Measurements from ENCODE around the gene ACIN1.

Gene ACIN1

DNA sequence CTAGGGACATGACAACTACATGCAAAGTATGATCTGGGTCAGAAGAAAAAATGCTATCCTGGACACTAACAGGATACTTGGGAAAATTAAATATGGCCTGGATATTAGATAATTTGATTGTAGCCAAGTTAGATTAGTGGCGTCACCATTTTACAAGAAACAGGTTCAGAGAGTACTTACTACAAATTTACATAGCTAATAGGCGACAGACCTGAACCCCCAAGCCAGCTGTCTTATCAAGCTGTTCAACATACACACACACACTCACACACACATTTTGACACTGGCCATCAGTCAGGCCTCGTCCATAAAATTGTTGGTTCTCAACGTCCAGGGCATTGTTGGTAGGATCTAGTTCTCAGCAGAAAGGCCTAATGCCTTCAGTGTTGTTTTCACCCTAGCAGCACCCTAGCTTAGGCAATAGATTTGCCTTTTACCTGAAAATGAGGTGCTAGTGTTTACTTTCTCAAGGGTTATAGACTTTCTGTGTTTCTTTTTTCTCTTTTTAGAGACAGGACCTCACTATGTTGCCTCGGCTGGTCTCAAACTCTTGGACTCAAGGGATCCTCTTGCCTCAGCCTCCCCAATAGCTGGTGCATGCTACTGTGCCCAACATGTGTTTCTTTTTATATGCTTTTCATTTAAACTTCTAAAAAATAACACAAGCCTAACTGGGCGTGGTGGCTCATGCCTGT is 81.7 kb downstream of the ACIN1 start:
- H3K4me3 Mint-ChIP-seq: no peak overlapping the region
- DNase-seq (ENCODE audit: low spot score): no peak
- no peaks in the 10 kb centered on the region for H3K27me3 Mint-ChIP-seq (ENCODE audit: low read depth)
- H3K36me3 Mint-ChIP-seq (ENCODE audit: low read depth): no peaks in the 10 kb centered on the region
- peaks cover 25% of the 10 kb centered on the region for H3K4me1 Mint-ChIP-seq (ENCODE audit: low read depth)
- H3K9me3 Mint-ChIP-seq: no peaks in the 10 kb centered on the region
- H3K27ac Mint-ChIP-seq: no peak overlapping the region

GRCh38 chr14:23009939-23010726 is 84.8 kb downstream of the ACIN1 start, which contains the start of gene C14orf93:
Gene C14orf93 (minus strand): TSS chr14:23010143. CDS start chr14:22999023, 11,120 bp downstream.
- H3K9me3 Mint-ChIP-seq: no peaks in the 10 kb centered on the region
- peaks cover 39% of the 10 kb centered on the region for H3K4me1 Mint-ChIP-seq (ENCODE audit: low read depth)
- peak; percentile 79 for DNase-seq (ENCODE audit: low spot score)
- H3K27ac Mint-ChIP-seq: peak within 1 kb of the TSS; percentile 95
- no peaks in the 10 kb centered on the region for H3K27me3 Mint-ChIP-seq (ENCODE audit: low read depth)
- H3K4me3 Mint-ChIP-seq: peak within 1 kb of the TSS; percentile 93
- H3K36me3 Mint-ChIP-seq (ENCODE audit: low read depth): no peaks in the 10 kb centered on the region

DNA sequence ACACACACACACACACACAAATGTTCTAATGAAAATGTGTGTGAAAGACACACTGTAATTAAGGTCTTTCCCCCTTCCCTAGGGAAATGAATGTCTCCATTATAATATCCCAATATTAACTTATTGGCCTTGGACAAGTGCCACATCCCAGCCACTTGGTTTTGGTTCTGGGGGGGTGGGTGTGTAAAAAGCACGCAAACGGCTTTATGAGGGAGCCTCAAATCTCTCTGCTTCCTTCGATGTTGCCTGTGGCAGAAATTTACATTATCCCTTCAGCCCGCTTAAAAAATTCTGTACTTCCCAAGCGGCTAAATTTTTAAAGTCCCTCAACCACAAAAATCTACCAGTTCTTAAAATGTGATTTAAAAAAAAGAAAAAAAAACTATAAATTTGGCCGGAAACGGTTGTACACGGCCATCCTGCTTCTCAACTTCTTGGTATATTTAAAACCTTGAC is 85.4 kb downstream of the ACIN1 start:
- Mint-ChIP-seq H3K27me3 (ENCODE audit: low read depth) (no peaks in the 10 kb centered on the region), H3K9me3 (no peaks in the 10 kb centered on the region), H3K4me1 (ENCODE audit: low read depth) (peaks cover 43% of the 10 kb centered on the region), H3K36me3 (ENCODE audit: low read depth) (no peaks in the 10 kb centered on the region), H3K4me3 (peak overlapping the region; percentile 92), H3K27ac (peak overlapping the region; percentile 94)
- no peak for DNase-seq (ENCODE audit: low spot score)

DNA sequence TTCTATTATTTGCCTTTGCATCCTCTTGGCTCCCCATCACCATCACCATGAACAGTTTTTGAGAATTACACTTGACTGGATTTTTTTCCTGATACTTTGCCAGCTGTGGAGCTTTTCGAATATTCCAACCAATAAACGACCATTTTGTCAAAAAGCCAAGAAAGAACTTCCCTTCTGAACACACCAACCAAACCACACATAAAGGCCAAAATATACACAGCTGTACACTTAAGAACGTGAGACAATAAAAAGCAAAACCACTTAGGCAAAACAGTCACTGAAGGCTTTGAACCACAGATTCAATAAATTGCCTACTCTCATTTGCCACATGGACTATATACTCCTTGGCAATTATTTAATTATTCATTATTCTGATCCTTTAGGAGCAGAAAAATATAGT is 86.1 kb downstream of the ACIN1 start:
- DNase-seq (ENCODE audit: low spot score): no peak
- H3K9me3 Mint-ChIP-seq: no peaks in the 10 kb centered on the region
- peaks cover 43% of the 10 kb centered on the region for H3K4me1 Mint-ChIP-seq (ENCODE audit: low read depth)
- H3K27me3 Mint-ChIP-seq (ENCODE audit: low read depth): no peaks in the 10 kb centered on the region
- peak overlapping the region; percentile 75 for H3K27ac Mint-ChIP-seq
- H3K4me3 Mint-ChIP-seq: peak overlapping the region; percentile 92
- H3K36me3 Mint-ChIP-seq (ENCODE audit: low read depth): no peaks in the 10 kb centered on the region
